Measurements from ENCODE around the gene MYRF.
A peak's percentile ranks its signal among the peaks of the same experiment; 100 is the strongest.

Gene MYRF

GRCh38 chr11:61792310-61793082, 40.1 kb downstream of the MYRF start, which contains the start of the genes FEN1 and TMEM258:
TSS of gene FEN1 (plus strand) at chr11:61792911. CDS start at chr11:61795362, 2,451 bp downstream.
TSS of gene TMEM258 (minus strand) at chr11:61792599. CDS start at chr11:61792558, 41 bp downstream.
- Histone ChIP-seq H4K20me1 (ENCODE audit: insufficient read depth, low read length, poor library complexity, severe bottlenecking) (peaks cover 40% of the 10 kb centered on the region), H3K9me3 (ENCODE audit: insufficient read depth, low read depth, low read length) (no peaks in the 10 kb centered on the region), H3K27me3 (ENCODE audit: insufficient read depth, low read length, poor library complexity, severe bottlenecking) (peaks cover 5% of the 10 kb centered on the region), H2AFZ (ENCODE audit: low read length) (peak within 1 kb of the TSS; percentile 90), H3K9me2 (replicated peaks; ENCODE audit: low read depth, low read length) (no peaks in the 10 kb centered on the region), H3K36me3 (ENCODE audit: insufficient read depth, low read length) (peaks cover 19% of the 10 kb centered on the region; the same call in 1 of the 2 replicates), H3F3A (ENCODE audit: low read depth) (peaks cover 4% of the 10 kb centered on the region; the same call in 1 of the 2 replicates), H3K9ac (ENCODE audit: low read depth, low read length, poor library complexity, severe bottlenecking) (peak within 1 kb of the TSS; percentile 93), H3K4me2 (ENCODE audit: low read depth, low read length, poor library complexity, severe bottlenecking) (peak within 1 kb of the TSS; percentile 90), H3K4me1 (ENCODE audit: insufficient read depth, low read length, poor library complexity, severe bottlenecking) (peaks cover 28% of the 10 kb centered on the region), H3K79me2 (ENCODE audit: insufficient read depth, low read length) (peaks cover 88% of the 10 kb centered on the region), H3K4me3 (ENCODE audit: low read length, poor library complexity, severe bottlenecking) (peak within 1 kb of the TSS; percentile 85)
- TF ChIP-seq EZH2phosphoT487 (IDR thresholded peaks at IDR 0.05; ENCODE audit: borderline replicate concordance), result no peak
- TF ChIP-seq, protein P1, sequence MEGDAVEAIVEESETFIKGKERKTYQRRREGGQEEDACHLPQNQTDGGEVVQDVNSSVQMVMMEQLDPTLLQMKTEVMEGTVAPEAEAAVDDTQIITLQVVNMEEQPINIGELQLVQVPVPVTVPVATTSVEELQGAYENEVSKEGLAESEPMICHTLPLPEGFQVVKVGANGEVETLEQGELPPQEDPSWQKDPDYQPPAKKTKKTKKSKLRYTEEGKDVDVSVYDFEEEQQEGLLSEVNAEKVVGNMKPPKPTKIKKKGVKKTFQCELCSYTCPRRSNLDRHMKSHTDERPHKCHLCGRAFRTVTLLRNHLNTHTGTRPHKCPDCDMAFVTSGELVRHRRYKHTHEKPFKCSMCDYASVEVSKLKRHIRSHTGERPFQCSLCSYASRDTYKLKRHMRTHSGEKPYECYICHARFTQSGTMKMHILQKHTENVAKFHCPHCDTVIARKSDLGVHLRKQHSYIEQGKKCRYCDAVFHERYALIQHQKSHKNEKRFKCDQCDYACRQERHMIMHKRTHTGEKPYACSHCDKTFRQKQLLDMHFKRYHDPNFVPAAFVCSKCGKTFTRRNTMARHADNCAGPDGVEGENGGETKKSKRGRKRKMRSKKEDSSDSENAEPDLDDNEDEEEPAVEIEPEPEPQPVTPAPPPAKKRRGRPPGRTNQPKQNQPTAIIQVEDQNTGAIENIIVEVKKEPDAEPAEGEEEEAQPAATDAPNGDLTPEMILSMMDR (conservative IDR thresholded peaks at IDR 0.05; ENCODE audit: low read length), result no peak

DNA sequence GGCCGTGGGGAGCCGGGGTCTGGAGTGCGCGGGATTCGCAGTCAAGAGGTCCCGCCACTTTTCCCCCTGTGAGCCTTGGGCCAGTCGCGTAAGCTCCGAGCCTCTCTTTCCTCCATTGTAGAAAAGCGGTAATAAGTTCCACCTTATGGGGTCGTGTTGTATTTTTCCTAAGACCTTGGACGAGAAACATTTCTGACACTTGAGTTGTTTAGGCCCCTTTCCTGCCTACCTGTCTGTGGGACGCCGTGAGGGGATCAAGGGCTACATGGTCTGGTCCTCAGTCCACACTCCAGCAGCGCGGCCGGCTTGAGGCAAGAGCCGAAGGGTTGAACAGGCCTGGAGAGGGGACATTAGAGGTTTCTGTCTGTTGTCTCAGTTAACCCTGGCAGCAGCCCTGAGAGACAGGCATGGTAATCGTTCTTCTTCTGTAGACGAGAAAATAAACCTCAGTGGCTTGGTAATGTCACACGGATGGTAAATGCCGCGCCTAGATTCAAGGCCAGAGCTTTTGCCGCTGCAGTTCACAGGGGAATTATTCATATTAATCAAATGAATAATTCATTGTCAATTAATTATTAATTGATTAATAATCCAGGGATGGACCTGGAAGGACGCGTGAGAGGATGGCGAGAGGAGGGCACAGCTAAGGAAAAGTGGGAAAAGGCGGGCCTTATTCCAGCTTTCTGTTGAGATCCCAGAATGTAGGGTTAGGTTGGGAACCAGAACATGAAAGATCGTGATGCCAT, 40.8 kb downstream of the MYRF start:
- no peaks in the 10 kb centered on the region for H3K9me2 ChIP-seq (replicated peaks; ENCODE audit: low read depth, low read length)
- peaks cover 39% of the 10 kb centered on the region for H4K20me1 ChIP-seq (ENCODE audit: insufficient read depth, low read length, poor library complexity, severe bottlenecking)
- no peaks in the 10 kb centered on the region for H3K9me3 ChIP-seq (ENCODE audit: insufficient read depth, low read depth, low read length)
- peaks cover 5% of the 10 kb centered on the region for H3K27me3 ChIP-seq (ENCODE audit: insufficient read depth, low read length, poor library complexity, severe bottlenecking)
- TF ChIP-seq, protein P1 (conservative IDR thresholded peaks at IDR 0.05; ENCODE audit: low read length), result no peak
- TF ChIP-seq EZH2phosphoT487 (IDR thresholded peaks at IDR 0.05; ENCODE audit: borderline replicate concordance), result no peak
- H3K79me2 ChIP-seq (ENCODE audit: insufficient read depth, low read length), result peaks cover 91% of the 10 kb centered on the region
- H3K36me3 ChIP-seq (ENCODE audit: insufficient read depth, low read length), result peaks cover 19% of the 10 kb centered on the region; the same call in 1 of the 2 replicates
- peaks cover 4% of the 10 kb centered on the region; the same call in 1 of the 2 replicates for H3F3A ChIP-seq (ENCODE audit: low read depth)
- H3K4me2 ChIP-seq (ENCODE audit: low read depth, low read length, poor library complexity, severe bottlenecking), result peak overlapping the region; percentile 90
- peaks cover 32% of the 10 kb centered on the region for H3K4me1 ChIP-seq (ENCODE audit: insufficient read depth, low read length, poor library complexity, severe bottlenecking)
- H3K9ac ChIP-seq (ENCODE audit: low read depth, low read length, poor library complexity, severe bottlenecking), result peak overlapping the region; percentile 93
- peak overlapping the region; percentile 90 for H2AFZ ChIP-seq (ENCODE audit: low read length)
- peak overlapping the region; percentile 85 for H3K4me3 ChIP-seq (ENCODE audit: low read length, poor library complexity, severe bottlenecking)

- Histone ChIP-seq H3K4me2 (ENCODE audit: low read depth, low read length, poor library complexity, severe bottlenecking) (peak overlapping the region; percentile 90), H3K9me3 (ENCODE audit: insufficient read depth, low read depth, low read length) (no peaks in the 10 kb centered on the region), H2AFZ (ENCODE audit: low read length) (no peak overlapping the region), H4K20me1 (ENCODE audit: insufficient read depth, low read length, poor library complexity, severe bottlenecking) (peaks cover 39% of the 10 kb centered on the region), H3K36me3 (ENCODE audit: insufficient read depth, low read length) (peaks cover 19% of the 10 kb centered on the region; the same call in 1 of the 2 replicates), H3K4me3 (ENCODE audit: low read length, poor library complexity, severe bottlenecking) (peak overlapping the region; percentile 85), H3K27me3 (ENCODE audit: insufficient read depth, low read length, poor library complexity, severe bottlenecking) (peaks cover 5% of the 10 kb centered on the region), H3K9me2 (replicated peaks; ENCODE audit: low read depth, low read length) (no peaks in the 10 kb centered on the region), H3K4me1 (ENCODE audit: insufficient read depth, low read length, poor library complexity, severe bottlenecking) (peaks cover 32% of the 10 kb centered on the region), H3K79me2 (ENCODE audit: insufficient read depth, low read length) (peaks cover 91% of the 10 kb centered on the region), H3F3A (ENCODE audit: low read depth) (peaks cover 4% of the 10 kb centered on the region; the same call in 1 of the 2 replicates), H3K9ac (ENCODE audit: low read depth, low read length, poor library complexity, severe bottlenecking) (peak overlapping the region; percentile 93)
- TF ChIP-seq, protein P1 (conservative IDR thresholded peaks at IDR 0.05; ENCODE audit: low read length), result no peak
- no peak for TF ChIP-seq EZH2phosphoT487 (IDR thresholded peaks at IDR 0.05; ENCODE audit: borderline replicate concordance)
Observed at GRCh38 chr11:61793829-61794204, 41.4 kb downstream of the MYRF start.
